GM20000 (cell line): ENCODE measurements around the gene RNPEPL1.

ENCODE experiments used
- DNase-seq: peaks from one replicate; pipeline ENCODE4 v3.0.0; 2012; ENCODE audit warnings: low spot score
- TF ChIP-seq, protein P1 (sequence below): IDR thresholded peaks from 2 replicates; pipeline ENCODE4 v1.5.1; 2012; ENCODE audit warnings: mild to moderate bottlenecking, control low read depth; ENCODE audit errors: extremely low read depth, missing control alignments

RNPEPL1 gene

DNA sequence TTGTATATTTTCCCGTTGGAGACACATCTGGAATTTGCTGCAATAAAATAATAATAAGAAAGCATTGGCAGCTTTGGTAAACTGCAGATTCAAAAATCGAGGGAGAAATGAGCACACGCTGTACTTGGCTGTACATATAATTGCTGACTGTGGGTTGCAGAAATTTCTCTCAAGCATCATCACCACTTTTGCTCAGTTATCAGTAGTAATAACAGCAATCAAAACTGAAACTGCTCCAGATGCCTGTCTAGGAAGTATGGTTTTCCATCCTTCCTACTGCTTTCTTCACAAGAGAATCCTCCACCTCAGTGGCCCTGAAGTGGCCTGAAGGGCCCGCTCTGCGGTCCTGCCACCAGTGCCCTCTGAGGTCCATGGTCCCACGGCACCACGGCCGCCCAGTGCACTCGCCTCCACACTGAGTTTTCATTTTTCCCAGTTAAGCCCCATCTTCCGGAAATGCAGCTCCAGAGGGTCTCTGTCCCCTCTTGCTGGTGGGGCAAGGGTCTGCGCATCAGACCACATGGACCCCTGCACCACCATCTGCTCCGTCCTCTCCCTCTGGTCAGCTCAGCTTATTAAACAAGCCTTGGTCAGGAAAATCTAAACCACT, 4.2 kb upstream of the RNPEPL1 start:
- no peak for DNase-seq
- TF ChIP-seq, protein P1, sequence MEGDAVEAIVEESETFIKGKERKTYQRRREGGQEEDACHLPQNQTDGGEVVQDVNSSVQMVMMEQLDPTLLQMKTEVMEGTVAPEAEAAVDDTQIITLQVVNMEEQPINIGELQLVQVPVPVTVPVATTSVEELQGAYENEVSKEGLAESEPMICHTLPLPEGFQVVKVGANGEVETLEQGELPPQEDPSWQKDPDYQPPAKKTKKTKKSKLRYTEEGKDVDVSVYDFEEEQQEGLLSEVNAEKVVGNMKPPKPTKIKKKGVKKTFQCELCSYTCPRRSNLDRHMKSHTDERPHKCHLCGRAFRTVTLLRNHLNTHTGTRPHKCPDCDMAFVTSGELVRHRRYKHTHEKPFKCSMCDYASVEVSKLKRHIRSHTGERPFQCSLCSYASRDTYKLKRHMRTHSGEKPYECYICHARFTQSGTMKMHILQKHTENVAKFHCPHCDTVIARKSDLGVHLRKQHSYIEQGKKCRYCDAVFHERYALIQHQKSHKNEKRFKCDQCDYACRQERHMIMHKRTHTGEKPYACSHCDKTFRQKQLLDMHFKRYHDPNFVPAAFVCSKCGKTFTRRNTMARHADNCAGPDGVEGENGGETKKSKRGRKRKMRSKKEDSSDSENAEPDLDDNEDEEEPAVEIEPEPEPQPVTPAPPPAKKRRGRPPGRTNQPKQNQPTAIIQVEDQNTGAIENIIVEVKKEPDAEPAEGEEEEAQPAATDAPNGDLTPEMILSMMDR = no peak

DNA sequence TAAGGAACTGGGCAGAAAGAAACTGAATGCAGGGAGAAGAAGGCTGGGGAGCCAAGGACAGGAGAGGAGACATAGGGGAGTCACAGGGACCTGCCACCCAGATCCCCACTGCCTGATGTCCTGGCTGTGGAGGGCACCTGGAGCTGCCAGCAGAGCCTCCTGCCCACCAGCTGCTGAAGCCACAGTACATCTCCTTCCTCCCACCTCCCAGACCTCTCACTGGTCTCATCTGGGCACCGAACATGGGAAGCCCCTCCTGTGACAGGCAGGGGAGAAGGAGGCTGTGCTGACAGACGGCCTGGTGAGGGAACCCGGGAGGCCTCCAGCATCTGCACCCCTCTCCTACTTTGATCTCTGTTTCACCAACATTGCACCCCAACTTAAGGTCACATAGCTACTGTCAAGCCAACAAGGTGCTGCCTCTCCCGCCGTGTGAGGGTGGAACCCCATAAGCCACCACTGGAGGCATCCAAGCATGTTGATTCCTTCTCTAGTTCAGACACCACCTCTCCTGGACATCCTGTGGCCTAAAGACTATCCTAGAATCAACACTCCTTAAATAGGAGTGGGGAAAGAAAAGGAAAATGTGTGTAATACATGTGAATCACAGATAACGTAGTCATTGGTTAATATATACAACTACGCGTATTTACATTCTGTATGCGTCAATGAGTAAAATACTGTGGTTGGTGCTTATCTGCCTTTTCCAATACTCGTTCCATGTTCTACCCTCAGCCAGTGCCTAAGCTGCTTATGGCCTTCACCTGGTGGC, 3.5 kb upstream of the RNPEPL1 start:
- DNase-seq = no peak

DNA sequence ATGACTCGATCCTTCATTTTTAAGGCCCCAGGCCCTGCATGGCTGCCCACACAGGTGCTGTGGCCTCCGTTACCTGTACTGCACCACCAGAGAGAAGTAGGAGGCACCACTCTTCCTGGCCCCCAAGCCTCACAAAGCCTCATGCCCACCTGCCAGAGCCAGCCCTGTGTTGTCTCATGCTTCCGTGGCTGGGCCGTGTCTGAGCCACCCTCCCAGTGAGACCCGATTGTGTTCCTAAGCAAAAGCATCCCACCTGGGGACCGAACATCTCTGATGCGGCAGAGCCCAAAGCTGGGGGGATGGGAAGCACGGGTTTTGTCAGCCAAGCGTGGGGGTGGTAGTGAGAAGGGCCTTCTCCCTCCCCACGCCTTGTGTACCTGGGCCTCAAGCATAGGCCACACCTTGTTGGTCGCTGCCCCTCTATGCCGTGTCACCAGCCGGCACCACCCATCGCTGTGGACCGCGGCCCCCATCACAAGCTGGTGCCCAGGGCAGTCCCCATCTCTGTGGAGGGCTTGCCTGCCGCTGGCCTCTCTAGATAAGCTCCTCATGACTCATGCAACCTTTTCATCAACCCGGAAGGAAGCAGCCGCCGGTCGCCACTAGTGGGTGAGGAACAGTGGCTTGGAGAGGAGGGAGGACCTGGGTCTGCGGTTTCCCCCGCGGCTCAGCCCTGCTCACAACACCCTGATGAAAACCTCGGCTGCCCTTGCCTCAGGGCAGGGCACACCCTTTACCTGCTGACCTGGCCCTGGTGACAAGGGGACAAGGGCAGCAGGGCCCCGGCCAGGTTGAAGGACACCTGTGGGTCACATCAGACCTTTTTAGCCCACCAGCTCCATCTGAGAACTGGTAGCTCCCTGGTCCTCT, 2.7 kb upstream of the RNPEPL1 start:
- TF ChIP-seq, protein P1 = no peak
- DNase-seq = peak; percentile 75

More for the DNA sequence above, 3.5 kb upstream of the RNPEPL1 start:
- TF ChIP-seq, protein P1 = no peak

DNA sequence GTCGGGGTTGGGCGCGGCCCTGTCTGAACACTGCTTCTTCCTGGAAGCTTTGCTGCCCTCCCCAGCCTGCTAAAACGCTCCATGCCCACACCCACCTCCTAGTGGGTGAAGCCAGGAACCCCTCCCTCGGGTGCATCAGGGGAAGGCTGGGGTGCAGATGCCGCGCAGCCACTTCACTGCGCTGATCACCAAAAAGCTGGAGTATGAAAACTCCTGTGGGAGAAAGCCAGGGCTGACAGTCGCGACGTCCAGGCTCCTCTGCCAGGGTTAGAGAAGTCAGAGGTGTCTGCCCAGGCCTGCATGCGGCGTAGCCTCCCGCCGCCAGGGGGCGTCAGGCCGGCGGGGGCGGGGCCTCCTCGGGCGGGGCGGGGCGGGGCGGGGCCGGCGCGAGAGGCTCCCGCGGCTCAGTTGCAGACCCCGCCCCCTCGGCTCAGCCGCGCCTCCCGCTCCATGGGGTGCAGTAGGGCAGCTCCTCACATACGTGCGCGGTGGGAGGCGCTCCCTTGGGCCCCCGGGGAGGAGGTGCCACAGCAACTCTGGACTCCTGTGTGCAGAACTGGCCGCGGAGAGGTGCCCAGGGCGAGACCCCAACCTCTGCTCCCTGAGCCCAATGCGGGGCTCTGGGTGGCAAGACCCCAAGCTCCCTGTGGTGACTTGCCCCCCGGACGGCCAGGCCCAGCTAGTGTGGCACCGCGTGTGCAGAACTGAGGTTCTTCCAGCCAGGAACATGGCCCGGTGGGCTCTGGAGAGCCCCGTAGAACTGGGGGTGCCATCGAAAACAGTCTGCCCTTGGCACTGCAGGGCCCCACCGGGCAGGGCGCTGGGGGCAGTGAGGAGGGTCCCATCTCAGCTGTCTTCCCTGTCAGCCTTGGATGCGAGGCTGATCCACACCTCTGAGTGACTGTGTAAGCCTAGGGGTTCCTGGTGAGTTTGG, 1.8 kb upstream of the RNPEPL1 start:
- TF ChIP-seq, protein P1 = peak; percentile 59

DNA sequence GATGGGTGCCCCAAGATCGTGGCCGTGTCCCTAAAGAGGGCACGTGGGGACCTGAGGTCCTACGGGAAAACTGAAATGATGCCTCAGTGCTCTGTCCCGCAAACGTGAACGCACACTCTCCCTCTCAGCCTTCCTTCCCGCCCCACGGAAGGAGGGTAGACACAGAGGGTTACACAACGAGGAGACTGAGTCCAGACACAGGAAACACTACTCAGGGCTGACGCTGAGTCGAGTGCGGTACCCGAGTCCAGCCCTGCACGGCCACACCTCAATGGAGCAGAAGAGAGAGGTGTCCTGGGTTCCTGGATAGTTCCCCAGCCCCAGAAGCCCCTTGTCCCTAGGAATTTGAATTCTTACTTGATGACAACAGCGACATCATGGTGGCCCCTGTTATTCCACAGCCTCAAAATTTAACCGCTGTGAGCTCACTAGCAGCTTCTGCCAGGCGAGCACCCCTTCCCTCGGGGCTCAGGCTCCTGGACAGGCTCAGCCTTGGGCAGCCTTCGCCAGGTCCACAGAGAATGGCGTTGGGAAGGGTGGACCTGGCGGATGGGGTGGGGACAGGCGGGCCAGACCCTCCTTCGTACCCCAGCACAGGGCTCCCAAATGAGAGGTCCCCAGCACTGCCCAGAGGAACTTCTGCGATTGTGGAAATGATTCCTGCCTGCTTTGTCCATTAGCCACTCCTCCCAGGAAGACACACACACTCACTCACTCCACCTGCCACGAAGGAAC, 980 bp upstream of the RNPEPL1 start:
- DNase-seq = no peak
- TF ChIP-seq, protein P1 = no peak

More for the DNA sequence above, 1.8 kb upstream of the RNPEPL1 start:
- peak; percentile 95 for DNase-seq

DNA sequence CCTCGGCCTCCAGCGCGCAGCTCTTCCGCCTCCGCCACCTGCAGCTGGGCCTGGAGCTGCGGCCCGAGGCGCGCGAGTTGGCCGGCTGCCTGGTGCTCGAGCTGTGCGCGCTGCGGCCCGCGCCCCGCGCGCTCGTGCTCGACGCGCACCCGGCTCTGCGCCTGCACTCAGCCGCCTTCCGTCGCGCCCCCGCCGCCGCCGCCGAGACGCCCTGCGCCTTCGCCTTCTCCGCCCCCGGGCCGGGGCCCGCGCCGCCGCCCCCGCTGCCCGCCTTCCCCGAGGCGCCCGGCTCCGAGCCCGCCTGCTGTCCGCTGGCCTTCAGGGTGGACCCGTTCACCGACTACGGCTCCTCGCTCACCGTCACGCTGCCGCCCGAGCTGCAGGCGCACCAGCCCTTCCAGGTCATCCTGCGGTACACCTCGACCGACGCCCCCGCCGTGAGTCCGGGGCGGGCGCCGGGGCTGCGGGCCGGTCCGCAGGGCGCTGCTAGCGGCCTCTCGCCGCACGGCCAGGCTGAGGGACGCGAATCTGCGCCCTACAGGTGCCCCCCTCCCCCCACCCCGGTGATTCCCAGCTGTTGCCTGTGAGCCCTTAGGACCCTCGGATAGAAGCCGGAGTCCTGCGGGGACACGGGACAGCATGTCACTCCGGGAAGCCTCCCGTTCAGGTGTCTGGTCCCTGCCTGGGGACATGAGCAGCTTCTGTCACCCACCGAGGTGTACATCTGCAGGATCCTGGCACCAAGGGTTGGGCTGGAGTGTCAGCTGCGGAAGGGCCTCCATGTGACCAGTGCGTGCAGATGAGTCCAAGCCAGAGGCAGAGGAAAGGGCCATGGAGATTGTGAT, 616 bp downstream of the RNPEPL1 start:
- TF ChIP-seq, protein P1 = no peak
- peak; percentile 80 for DNase-seq
